Stimulated activated CD4-positive, alpha-beta T cell treated with anti-CD3 and anti-CD28 coated beads, Interleukin-12 subunit alpha, Interleukin-12 subunit beta, amount 100 ng/mL, for 48 hours (primary cell): ENCODE measurements around the gene FARP1.
"Not testable (repeated sequence)": the region's sequence is repeated elsewhere in the genome, so short reads cannot be mapped to it uniquely, and the experiment has no call there.

Experiments used
- DNase-seq, 3 donors: peaks; one replicate each; pipeline ENCODE4 v3.0.0-alpha.2; 2020; ENCODE audit warnings: low read depth in 2 of 3, low spot score in 1 of 3

Gene FARP1

GRCh38 chr13:98253526-98253925 is 110.6 kb downstream of the FARP1 start:
- DNase-seq: no peak

- DNase-seq: no peak
Observed at GRCh38 chr13:98254513-98254912, 111.6 kb downstream of the FARP1 start.

GRCh38 chr13:98258226-98258625 is 115.3 kb downstream of the FARP1 start:
- no peak for DNase-seq

GRCh38 chr13:98260357-98261164 is 117.7 kb downstream of the FARP1 start:
- DNase-seq: no peak

- DNase-seq: no peak
Observed at GRCh38 chr13:98261165-98261702, 118.3 kb downstream of the FARP1 start.

GRCh38 chr13:98262292-98262691 is 119.4 kb downstream of the FARP1 start:
- DNase-seq: no peak

- DNase-seq: no peak
Observed at GRCh38 chr13:98263841-98264240, 120.9 kb downstream of the FARP1 start.

- DNase-seq: no peak
Observed at GRCh38 chr13:98264877-98265276, 122.0 kb downstream of the FARP1 start.

- no peak for DNase-seq
Observed at GRCh38 chr13:98265692-98266551, 123.0 kb downstream of the FARP1 start.

GRCh38 chr13:98267080-98267912 is 124.4 kb downstream of the FARP1 start:
- no peak for DNase-seq

- no peak for DNase-seq
Observed at GRCh38 chr13:98269386-98269785, 126.5 kb downstream of the FARP1 start.

GRCh38 chr13:98270819-98271218 is 127.9 kb downstream of the FARP1 start:
- no peak for DNase-seq

- DNase-seq: not testable (repeated sequence)
Observed at GRCh38 chr13:98271646-98272045, 128.8 kb downstream of the FARP1 start.

- no peak for DNase-seq
Observed at GRCh38 chr13:98272549-98272948, 129.7 kb downstream of the FARP1 start.

- no peak for DNase-seq
Observed at GRCh38 chr13:98273067-98273823, 130.4 kb downstream of the FARP1 start.

GRCh38 chr13:98273824-98274742 is 131.2 kb downstream of the FARP1 start:
- DNase-seq: no peak

GRCh38 chr13:98274921-98275487 is 132.1 kb downstream of the FARP1 start:
- no peak for DNase-seq

- DNase-seq: no peak
Observed at GRCh38 chr13:98275681-98276171, 132.8 kb downstream of the FARP1 start.

- DNase-seq: no peak
Observed at GRCh38 chr13:98276486-98276885, 133.6 kb downstream of the FARP1 start.
